Erythroblast (primary cell): Measurements from ENCODE around the gene GNL3L.
"Not testable (repeated sequence)": the region's sequence is repeated elsewhere in the genome, so short reads cannot be mapped to it uniquely, and the experiment has no call there.

ENCODE experiments used
- GATA1 ChIP-seq: IDR thresholded peaks from 2 replicates; pipeline ENCODE4 v1.6.1; 2011; ENCODE audit warnings: low read depth, mild to moderate bottlenecking, control low read depth, low read length, moderate library complexity
- POLR2A ChIP-seq: IDR thresholded peaks from 2 replicates; pipeline ENCODE4 v1.6.1; 2011; ENCODE audit warnings: mild to moderate bottlenecking, low read length

GRCh38 chrX:54542239-54542638, 12.2 kb downstream of the GNL3L start:
- TF ChIP-seq POLR2A, GATA1: not testable (repeated sequence)
